Nucleus accumbens (tissue), 56 donors: ENCODE data around the gene USP20.

Experiments
- DNase-seq, 56 donors: peaks; one replicate each; lab custom pipeline; 2025; lab: John Stamatoyannopoulos, UW

Gene USP20

DNA sequence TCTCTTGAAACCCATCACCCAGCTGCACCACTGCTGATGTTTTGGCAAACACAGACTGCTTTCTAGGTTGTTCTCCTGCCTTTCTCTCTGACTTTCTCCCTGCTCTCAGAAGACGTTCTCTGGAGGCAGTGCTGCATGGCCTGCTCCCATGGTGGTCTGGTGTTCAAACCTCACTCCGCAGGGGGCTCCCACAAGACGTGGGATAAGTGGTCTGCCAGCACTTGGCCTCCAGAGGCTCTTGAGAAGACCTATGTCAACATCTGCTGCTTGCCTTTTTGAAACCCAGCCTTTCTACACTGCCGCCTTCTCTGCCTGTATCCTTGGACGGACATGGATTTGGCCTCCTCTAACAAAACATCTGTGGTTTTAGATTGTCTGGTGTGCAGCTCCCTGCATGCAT lies 16.6 kb downstream of the USP20 start:
- DNase-seq, result no peak

DNA sequence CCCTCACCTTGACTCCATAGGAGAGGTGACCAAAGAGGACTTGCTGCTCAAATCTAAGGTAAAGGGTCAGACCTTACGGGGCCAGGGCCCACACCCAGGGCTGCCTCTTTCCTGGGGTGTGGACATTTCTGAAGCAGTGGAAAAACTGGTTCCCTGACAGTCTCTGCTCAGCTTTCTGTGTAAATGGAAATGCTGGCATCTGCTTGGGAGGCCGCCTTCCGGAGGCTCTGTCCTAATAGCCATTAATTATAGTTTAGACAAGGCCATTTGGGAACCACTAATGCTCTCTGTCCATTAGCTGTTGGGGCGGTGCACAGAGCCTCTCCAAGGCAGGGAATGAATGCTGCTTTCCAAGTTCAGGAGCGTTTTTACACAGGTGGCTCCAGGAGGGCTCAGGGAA lies 17.3 kb downstream of the USP20 start:
- no peak for DNase-seq

DNA sequence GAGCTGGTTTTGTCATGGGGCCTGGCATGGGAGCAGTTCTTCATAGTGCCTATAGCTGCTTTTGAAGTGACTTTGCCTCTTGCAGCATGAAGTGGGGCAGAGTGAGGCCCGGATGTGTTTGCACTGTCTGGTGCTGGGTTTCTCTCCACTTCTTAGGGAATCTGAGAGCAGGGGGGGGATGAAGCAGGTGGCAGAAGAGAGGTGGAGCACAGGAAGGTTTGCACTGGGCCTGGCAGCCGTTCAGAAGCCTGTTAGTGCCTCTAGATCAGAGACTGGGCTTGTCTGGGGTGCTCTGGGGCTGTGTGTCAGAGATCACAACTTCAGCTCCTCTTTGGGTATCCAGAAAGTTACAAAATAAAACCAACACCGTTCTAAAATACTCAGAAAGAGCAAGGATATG lies 18.4 kb downstream of the USP20 start:
- DNase-seq, result no peak

- no peak for DNase-seq
Observed at GRCh38 chr9:129854588-129855110, 19.4 kb downstream of the USP20 start.

DNA sequence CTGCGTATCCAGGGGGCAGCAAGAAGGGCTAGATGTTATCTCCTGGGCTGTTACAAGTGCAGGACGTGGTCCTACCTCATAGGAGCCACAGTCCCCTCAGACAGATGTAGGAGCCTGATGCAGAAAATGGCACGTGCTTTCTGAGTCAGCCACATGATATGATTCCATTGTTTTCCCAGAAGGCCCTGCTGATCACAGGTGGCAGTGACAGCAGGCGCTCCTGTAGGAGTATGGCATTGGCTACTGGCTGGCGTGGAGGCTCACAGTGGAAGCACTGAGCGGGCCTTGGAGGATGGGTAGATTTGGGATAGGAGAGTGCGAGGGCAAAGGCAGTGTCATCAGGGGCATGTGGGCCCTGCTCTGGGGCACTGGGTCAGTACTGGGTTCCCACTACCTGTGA lies 21.9 kb downstream of the USP20 start:
- no peak for DNase-seq

DNA sequence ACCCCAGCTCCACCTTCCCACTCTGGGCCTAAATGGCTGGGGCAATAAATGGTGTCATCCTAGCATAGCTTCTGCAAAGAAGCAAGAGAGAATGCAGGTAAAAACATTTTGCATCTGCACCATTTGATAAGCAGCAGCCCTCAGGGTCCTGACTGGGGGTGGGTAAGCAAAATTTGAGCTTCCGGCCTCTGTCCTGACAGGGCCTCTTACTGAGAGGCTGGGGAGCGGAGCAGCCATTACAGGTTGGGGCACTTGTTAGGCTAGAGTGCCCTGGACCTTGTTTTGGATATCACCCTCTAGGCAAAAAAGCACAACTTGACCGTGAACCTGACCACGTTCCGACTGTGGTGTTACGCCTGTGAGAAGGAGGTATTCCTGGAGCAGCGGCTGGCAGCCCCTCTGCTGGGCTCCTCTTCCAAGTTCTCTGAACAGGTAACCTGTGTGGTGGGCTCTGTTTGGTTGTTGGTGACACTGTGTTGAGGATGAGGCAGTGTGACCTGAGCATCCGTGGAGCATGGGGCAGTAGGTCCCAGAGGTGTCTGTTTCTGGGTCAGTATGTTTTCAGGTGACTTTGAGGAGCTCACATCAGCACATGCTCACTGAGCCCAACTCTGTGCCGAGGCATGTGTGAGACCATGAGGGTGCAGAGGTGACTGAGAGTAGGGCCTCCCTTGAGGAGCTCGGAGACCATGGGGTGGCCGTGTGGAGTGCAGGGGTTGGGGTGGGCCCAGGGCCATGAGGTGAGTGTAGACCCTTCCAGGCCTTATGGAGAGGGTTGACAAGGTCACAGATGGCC lies 23.1 kb downstream of the USP20 start:
- DNase-seq, result no peak

GRCh38 chr9:129860653-129861446 lies 25.6 kb downstream of the USP20 start:
- no peak for DNase-seq

DNA sequence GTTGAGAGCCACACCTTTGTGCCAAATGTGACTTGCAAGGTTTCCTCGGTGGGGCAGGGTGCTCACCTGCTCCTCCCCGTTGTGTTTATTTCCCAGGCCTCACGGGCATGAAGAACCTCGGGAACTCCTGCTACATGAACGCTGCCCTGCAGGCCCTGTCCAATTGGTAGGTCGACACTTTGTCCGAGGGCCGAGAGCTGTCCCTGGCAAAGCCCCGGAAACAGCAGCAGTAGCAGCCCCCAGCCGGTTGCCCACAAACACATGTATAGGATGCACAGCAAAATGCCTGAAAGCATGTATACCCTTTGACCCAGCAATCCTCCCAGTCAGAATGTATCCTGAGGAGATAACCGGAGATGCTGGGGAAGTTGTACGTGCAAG lies 26.2 kb downstream of the USP20 start:
- no peak for DNase-seq

GRCh38 chr9:129863059-129863690 lies 27.9 kb downstream of the USP20 start:
- DNase-seq, result no peak

GRCh38 chr9:129864991-129865647 lies 29.9 kb downstream of the USP20 start:
- DNase-seq, result no peak

GRCh38 chr9:129865668-129866320 lies 30.5 kb downstream of the USP20 start:
- no peak for DNase-seq

DNA sequence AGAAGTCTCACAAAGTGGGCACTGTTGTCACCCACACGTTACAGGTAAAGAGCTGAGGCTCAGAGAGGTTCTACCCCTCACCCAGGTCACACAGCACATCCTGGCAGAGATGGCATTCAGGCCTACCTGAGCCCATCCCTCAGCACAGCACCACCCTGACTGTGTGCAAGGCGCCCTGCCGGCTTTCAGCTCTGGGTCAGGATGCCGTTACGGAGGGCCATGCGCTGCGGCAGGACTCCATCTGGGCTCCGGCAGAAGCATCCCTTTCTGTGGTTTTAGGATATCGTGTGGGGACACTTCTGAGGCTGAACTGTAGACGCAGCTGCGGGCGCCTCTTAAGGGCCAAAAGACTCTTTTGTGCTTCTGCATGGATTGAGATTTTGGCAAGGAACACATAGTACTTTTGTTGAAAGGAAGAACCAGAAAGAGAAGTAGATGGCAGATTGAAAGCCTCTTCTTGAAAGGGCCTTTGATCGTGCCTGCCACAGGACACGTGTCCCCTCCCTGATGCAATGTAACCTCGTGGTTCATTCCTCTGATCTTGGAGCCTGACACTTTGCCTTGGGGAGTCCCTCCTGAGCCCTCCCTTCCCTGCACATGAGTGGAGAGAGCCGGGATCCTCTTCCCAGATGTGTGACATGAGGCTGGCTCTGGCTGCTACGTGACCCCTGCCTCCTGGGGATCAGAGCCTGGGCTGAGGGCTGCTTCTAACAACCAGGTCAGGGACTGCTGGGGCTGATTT lies 31.3 kb downstream of the USP20 start:
- DNase-seq, result peak in 1 of 56 donors; percentile 25

DNA sequence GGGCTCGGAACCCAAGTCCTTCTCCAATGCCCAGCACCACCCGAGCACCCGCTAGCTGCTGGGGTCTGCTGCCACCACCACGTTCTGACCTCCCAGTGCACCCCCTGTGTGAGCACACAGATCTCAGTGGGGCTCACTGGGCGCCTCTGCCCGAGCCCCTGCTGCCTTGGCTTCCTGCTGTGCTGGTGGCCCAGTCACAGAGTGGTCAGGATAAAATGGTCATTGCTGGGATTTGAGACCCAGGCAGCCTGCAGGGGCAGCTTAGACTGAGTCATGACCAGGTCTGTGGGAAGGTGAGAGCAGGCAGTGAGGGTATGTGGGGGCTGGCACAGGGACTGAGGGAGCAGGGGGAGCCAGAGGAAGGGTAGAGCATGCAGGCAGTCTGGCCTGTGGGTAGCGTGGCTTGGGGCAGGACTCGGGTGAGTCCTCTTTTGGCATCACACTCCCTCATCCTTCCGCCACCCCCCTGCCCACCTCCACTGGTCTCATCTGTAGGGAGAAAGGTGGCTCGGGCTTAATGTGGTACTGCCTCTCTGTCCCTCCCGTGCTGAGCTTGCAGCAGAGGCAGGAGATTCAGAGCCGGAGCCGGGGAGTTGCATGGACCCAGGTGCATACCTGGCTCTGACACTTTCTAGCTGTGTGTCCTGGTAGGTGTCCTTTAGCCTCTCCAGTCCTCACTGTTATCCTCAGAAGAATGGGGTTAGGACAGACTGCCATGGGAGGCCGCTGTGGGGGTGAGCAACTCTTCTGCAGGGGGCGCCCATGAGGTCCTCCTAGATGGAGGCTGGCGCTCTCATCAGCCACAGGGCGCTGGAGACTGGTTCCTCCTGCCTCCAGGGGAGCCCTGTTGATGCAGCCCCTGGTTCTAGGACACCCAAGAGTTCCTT lies 32.1 kb downstream of the USP20 start:
- DNase-seq, result no peak

- DNase-seq, result no peak
Observed at GRCh38 chr9:129868023-129868871, 33.0 kb downstream of the USP20 start.

DNA sequence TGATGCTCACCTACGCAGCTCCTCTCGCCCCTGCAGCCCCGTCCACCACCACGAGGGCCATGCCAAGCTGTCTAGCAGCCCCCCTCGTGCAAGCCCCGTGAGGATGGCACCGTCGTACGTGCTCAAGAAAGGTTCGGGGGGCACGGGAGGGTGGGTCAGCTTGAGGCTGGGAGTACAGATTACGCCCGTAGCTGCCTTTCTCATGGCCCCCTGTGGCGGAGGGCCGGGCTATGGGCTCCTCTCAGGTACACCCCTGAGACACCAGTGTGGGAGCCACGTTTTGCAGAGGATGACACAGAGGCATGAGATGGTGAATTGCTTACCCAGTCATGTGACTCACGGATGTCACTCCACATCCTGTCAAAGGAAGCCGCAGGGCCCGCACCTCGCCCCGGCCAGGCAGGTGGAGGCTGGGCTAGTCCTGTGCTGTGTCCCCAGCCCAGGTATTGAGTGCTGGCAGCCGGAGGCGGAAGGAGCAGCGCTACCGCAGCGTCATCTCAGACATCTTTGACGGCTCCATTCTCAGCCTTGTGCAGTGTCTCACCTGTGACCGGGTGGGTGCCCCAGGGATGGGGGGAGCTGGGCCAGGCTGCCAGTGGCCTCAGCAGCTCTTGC lies 33.7 kb downstream of the USP20 start:
- DNase-seq, result peak in 12 of 56 donors; percentile 12 to 55 (median 33)

- DNase-seq, result no peak
Observed at GRCh38 chr9:129869585-129870501, 34.6 kb downstream of the USP20 start.
